ENCODE measurements around the gene TICAM2.

DNA sequence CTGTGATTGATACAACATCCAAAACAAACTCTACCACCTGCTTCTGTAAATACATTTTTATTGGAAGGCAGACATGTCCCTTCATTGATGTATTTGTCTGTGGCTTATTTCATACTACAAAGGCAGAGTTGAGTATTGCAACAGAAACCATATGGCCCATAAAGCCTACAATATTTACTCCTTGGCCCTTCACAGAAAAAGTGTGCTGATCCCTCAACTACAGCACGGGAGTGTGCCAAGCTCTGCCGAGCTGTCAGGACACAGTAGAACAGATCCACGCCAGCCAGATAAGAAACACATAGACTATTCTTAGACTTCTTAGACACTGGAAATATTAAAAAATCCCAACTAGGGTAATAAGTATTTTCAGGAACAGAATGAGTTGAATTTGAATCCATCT is 13.2 kb downstream of the TICAM2 start:
- TF ChIP-seq, protein P1, sequence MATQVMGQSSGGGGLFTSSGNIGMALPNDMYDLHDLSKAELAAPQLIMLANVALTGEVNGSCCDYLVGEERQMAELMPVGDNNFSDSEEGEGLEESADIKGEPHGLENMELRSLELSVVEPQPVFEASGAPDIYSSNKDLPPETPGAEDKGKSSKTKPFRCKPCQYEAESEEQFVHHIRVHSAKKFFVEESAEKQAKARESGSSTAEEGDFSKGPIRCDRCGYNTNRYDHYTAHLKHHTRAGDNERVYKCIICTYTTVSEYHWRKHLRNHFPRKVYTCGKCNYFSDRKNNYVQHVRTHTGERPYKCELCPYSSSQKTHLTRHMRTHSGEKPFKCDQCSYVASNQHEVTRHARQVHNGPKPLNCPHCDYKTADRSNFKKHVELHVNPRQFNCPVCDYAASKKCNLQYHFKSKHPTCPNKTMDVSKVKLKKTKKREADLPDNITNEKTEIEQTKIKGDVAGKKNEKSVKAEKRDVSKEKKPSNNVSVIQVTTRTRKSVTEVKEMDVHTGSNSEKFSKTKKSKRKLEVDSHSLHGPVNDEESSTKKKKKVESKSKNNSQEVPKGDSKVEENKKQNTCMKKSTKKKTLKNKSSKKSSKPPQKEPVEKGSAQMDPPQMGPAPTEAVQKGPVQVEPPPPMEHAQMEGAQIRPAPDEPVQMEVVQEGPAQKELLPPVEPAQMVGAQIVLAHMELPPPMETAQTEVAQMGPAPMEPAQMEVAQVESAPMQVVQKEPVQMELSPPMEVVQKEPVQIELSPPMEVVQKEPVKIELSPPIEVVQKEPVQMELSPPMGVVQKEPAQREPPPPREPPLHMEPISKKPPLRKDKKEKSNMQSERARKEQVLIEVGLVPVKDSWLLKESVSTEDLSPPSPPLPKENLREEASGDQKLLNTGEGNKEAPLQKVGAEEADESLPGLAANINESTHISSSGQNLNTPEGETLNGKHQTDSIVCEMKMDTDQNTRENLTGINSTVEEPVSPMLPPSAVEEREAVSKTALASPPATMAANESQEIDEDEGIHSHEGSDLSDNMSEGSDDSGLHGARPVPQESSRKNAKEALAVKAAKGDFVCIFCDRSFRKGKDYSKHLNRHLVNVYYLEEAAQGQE (IDR thresholded peaks at IDR 0.05; ENCODE audit: insufficient read depth in 1 of 2, low read depth in 2 of 2, low read length in 2 of 2): no peak
- TF ChIP-seq SIN3A (IDR thresholded peaks at IDR 0.05; ENCODE audit: borderline replicate concordance, insufficient read depth, low read length) (no peak), POLR2AphosphoS5 (IDR thresholded peaks at IDR 0.05; ENCODE audit: low read depth, low read length) (no peak)
